Measurements from ENCODE around the gene SAMM50.

DNA sequence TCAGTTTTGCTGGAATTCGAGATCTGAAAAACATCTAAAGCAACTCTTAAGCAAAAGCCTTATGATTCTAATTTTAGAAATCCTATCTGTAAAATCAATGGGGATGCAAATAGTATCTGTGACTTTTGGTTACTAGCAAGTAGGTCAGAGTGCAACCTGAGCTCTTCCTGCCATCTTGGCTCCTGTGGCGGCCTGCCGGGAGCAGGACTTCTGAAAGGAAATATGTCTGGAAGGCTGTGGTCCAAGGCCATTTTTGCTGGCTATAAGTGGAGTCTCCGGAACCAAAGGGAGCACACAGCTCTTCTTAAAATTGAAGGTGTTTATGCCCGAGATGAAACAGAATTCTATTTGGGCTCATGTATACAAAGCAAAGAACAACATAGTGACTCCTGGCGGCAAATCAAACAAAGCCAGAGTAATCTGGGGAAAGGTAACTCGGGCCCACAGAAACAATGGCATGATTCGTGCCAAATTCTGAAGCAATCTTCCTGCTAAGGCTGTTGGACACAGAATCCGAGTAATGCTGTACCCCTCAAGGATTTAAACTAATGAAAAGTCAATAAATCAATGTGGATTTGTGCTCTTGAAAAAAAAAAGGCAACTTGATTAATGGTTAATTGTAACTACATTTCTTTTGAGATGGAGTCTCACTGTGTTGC is 1.7 kb downstream of the SAMM50 start:
- TF ChIP-seq, protein P1, sequence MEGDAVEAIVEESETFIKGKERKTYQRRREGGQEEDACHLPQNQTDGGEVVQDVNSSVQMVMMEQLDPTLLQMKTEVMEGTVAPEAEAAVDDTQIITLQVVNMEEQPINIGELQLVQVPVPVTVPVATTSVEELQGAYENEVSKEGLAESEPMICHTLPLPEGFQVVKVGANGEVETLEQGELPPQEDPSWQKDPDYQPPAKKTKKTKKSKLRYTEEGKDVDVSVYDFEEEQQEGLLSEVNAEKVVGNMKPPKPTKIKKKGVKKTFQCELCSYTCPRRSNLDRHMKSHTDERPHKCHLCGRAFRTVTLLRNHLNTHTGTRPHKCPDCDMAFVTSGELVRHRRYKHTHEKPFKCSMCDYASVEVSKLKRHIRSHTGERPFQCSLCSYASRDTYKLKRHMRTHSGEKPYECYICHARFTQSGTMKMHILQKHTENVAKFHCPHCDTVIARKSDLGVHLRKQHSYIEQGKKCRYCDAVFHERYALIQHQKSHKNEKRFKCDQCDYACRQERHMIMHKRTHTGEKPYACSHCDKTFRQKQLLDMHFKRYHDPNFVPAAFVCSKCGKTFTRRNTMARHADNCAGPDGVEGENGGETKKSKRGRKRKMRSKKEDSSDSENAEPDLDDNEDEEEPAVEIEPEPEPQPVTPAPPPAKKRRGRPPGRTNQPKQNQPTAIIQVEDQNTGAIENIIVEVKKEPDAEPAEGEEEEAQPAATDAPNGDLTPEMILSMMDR (IDR thresholded peaks at IDR 0.05; ENCODE audit: poor library complexity) = no peak
- no peak for TF ChIP-seq EZH2 (IDR thresholded peaks at IDR 0.05; ENCODE audit: borderline replicate concordance)

All from hepatocyte (in vitro differentiated cells).